GM18873 (cell line): Measurements from ENCODE around the gene LRRC4.
A peak's percentile ranks its signal among the peaks of the same experiment; 100 is the strongest.

ENCODE experiments used
- ATAC-seq: cut with Tn5 transposase; IDR thresholded peaks from one replicate; pipeline ENCODE4 v1.9.1; 2021; ENCODE audit warnings: mild to moderate bottlenecking, moderate library complexity, moderate number of reproducible peaks; ENCODE audit not compliant: unreplicated experiment, low FRiP score

The LRRC4 gene

GRCh38 chr7:128008141-128008540, 23.1 kb downstream of the LRRC4 start:
- no peak for ATAC-seq

- ATAC-seq, result no peak
Measured at GRCh38 chr7:128007303-128007680, 23.9 kb downstream of the LRRC4 start.

- no peak for ATAC-seq
Measured at GRCh38 chr7:128006550-128007302, 24.5 kb downstream of the LRRC4 start.

GRCh38 chr7:128005759-128006159, 25.5 kb downstream of the LRRC4 start:
- ATAC-seq, result no peak

GRCh38 chr7:128005117-128005516, 26.1 kb downstream of the LRRC4 start:
- ATAC-seq, result no peak

GRCh38 chr7:128004623-128005022, 26.6 kb downstream of the LRRC4 start:
- no peak for ATAC-seq

GRCh38 chr7:128003787-128004186, 27.4 kb downstream of the LRRC4 start:
- ATAC-seq, result no peak

GRCh38 chr7:128003167-128003566, 28.1 kb downstream of the LRRC4 start:
- no peak for ATAC-seq

- peak; percentile 58 for ATAC-seq
Measured at GRCh38 chr7:128000854-128001265, 30.4 kb downstream of the LRRC4 start.

GRCh38 chr7:128000048-128000447, 31.2 kb downstream of the LRRC4 start:
- no peak for ATAC-seq

GRCh38 chr7:127998671-127999070, 32.6 kb downstream of the LRRC4 start:
- no peak for ATAC-seq

- ATAC-seq, result no peak
Measured at GRCh38 chr7:127997226-127997922, 33.9 kb downstream of the LRRC4 start.

- ATAC-seq, result no peak
Measured at GRCh38 chr7:127996253-127997071, 34.8 kb downstream of the LRRC4 start.

- no peak for ATAC-seq
Measured at GRCh38 chr7:127995881-127996215, 35.4 kb downstream of the LRRC4 start.

GRCh38 chr7:127995156-127995880, 35.9 kb downstream of the LRRC4 start:
- ATAC-seq, result no peak

GRCh38 chr7:127993987-127994386, 37.2 kb downstream of the LRRC4 start:
- ATAC-seq, result no peak

GRCh38 chr7:127993317-127993716, 37.9 kb downstream of the LRRC4 start:
- ATAC-seq, result no peak

- no peak for ATAC-seq
Measured at GRCh38 chr7:127988751-127989150, 42.5 kb downstream of the LRRC4 start.

GRCh38 chr7:127986581-127987521, 44.4 kb downstream of the LRRC4 start:
- ATAC-seq, result no peak
